Measurements from ENCODE around the gene RSPH10B2. TPM values are rescaled to one million over a fixed set of nuclear protein-coding genes. Genes with fewer than 3 reads are reported as not detected.
"Not testable (repeated sequence)": the region's sequence is repeated elsewhere in the genome, so short reads cannot be mapped to it uniquely, and the experiment has no call there.

RSPH10B2 gene
- total and polyA plus RNA-seq, 2 donors (not counting 1 experiment from before 2014, with no cell fraction given), result 0.02 to 0.66 TPM

DNA sequence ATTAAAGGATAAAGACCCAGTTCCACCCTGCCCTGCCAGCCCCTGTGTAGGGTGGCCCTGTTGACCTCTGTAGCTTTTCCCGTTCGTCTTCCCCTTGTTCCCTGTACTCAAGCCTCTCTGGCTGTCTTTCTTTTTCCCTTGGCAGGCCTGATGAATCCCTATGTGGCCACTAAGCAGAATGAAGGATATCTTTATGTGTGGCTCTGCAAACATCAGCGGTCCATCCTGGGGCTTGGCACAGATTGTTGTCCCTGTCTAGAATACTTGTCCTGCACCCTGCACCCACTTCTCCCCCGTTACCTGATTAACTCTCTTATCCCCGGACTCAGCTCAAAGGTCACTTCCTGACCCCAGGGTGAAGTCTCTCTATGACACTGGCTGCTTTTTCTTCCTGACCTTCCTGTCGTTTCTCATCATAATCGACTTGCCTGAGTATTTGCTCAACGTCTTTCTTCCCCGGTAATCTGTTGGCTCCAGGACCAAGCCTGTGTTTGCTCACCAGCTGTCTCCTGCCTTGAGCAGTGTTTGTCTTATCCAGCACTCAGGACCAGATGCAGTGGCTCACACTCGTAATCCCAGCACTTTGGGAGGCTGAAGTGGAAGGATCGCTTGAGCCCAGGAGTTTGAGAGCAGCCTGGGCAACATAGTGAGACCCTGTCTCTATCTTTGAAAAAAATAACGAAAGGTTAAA lies 9.3 kb upstream of the RSPH10B2 start:
- H3K4me3 ChIP-seq (replicated peaks in 1 of 4; ENCODE audit: control extremely low read depth in 1 of 4, insufficient read depth in 1 of 4, low read depth in 3 of 4, low read length in 4 of 4); H3K27me3 ChIP-seq (ENCODE audit: control insufficient read depth, insufficient read depth, low read length); H4K20me1 ChIP-seq (ENCODE audit: control insufficient read depth, extremely low read depth, insufficient read depth, low read length); H3K4me1 ChIP-seq (ENCODE audit: control insufficient read depth, extremely low read depth, insufficient read depth, low read length); H3K9ac ChIP-seq (ENCODE audit: insufficient read depth, low read length); DNase-seq (ENCODE audit: low read depth in 2 of 2); H3K79me2 ChIP-seq (ENCODE audit: control insufficient read depth, insufficient read depth, low read length); H2AFZ ChIP-seq (ENCODE audit: low read length); H3K4me2 ChIP-seq (ENCODE audit: extremely low read depth, insufficient read depth, low read length); H3K36me3 ChIP-seq (ENCODE audit: control insufficient read depth, insufficient read depth, low read length); H3K9me3 ChIP-seq (ENCODE audit: control insufficient read depth, insufficient read depth, low read depth, low read length); H3K27ac ChIP-seq (ENCODE audit: insufficient read depth, low read length): not testable (repeated sequence)

DNA sequence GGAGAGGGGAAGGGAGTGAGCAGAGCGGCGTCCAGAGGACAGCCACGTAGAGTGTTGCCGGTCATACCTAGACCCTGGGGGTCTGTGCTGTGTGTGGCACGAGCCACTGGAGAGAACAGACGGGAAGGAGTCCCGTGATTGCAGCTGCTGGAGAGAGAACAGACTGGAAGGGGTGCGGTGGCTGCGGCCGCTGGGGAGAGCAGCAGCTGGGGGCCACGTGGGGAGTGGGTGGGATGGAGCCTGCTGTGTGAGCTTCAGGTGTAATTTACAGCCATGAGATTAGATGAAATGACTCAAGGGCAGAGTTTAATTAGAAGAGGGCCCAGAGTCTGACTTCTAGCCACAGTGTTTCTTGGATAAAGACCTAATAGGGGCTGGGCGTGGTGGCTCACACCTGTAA lies 4.6 kb upstream of the RSPH10B2 start:
- H3K9ac ChIP-seq (ENCODE audit: insufficient read depth, low read length); H4K20me1 ChIP-seq (ENCODE audit: control insufficient read depth, extremely low read depth, insufficient read depth, low read length); H3K4me1 ChIP-seq (ENCODE audit: control insufficient read depth, extremely low read depth, insufficient read depth, low read length); H3K4me3 ChIP-seq (replicated peaks in 1 of 4; ENCODE audit: control extremely low read depth in 1 of 4, insufficient read depth in 1 of 4, low read depth in 3 of 4, low read length in 4 of 4); H2AFZ ChIP-seq (ENCODE audit: low read length); DNase-seq (ENCODE audit: low read depth in 2 of 2); H3K36me3 ChIP-seq (ENCODE audit: control insufficient read depth, insufficient read depth, low read length); H3K9me3 ChIP-seq (ENCODE audit: control insufficient read depth, insufficient read depth, low read depth, low read length); H3K27me3 ChIP-seq (ENCODE audit: control insufficient read depth, insufficient read depth, low read length); H3K4me2 ChIP-seq (ENCODE audit: extremely low read depth, insufficient read depth, low read length); H3K27ac ChIP-seq (ENCODE audit: insufficient read depth, low read length); H3K79me2 ChIP-seq (ENCODE audit: control insufficient read depth, insufficient read depth, low read length): not testable (repeated sequence)

DNA sequence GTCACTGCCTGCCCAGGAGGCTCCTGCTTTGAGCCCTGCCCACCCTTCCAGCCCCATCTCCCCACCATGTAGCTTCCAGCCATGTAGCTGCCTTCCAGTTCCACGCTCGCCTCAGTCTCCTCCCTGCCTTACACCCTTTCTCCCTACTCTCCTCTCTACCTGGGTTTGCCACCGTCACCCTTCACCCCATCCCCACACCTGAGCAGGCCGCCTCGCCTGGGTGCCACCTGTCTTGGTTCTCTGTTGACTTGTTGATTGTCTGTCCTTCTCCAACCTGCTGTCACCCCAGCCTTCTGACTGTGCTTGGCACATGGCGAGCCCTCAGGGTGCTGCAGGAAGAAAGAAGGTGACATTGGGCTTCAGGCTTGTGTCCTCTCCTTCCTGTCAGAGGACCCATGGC lies 3.7 kb upstream of the RSPH10B2 start:
- H3K27me3 ChIP-seq (ENCODE audit: control insufficient read depth, insufficient read depth, low read length); H3K27ac ChIP-seq (ENCODE audit: insufficient read depth, low read length); H3K4me1 ChIP-seq (ENCODE audit: control insufficient read depth, extremely low read depth, insufficient read depth, low read length); H3K79me2 ChIP-seq (ENCODE audit: control insufficient read depth, insufficient read depth, low read length); DNase-seq (ENCODE audit: low read depth in 2 of 2); H3K4me3 ChIP-seq (replicated peaks in 1 of 4; ENCODE audit: control extremely low read depth in 1 of 4, insufficient read depth in 1 of 4, low read depth in 3 of 4, low read length in 4 of 4); H3K9me3 ChIP-seq (ENCODE audit: control insufficient read depth, insufficient read depth, low read depth, low read length); H4K20me1 ChIP-seq (ENCODE audit: control insufficient read depth, extremely low read depth, insufficient read depth, low read length); H3K36me3 ChIP-seq (ENCODE audit: control insufficient read depth, insufficient read depth, low read length); H3K9ac ChIP-seq (ENCODE audit: insufficient read depth, low read length); H3K4me2 ChIP-seq (ENCODE audit: extremely low read depth, insufficient read depth, low read length); H2AFZ ChIP-seq (ENCODE audit: low read length): not testable (repeated sequence)

DNA sequence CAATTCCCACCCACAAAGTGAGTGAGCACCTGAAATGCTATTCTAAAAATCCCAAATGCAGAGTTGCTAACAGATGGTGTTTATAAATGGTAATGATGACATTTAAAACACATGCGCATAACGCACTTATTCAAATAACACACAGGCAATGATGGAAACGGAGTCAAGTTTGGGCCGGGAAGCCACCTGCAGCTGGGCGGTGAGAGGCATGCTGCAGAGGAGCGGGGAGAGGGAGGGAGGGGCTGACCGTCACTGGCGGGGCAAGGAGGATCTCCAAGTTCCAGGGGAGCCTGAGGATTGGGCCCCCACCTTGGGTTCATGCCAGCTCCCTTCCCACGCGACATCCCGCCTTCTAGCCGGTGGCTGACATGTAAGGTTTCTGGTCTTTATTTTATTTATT lies 7.3 kb downstream of the RSPH10B2 start:
- not testable (repeated sequence) for H3K36me3 ChIP-seq (ENCODE audit: control insufficient read depth, insufficient read depth, low read length); H3K4me2 ChIP-seq (ENCODE audit: extremely low read depth, insufficient read depth, low read length); H3K27ac ChIP-seq (ENCODE audit: insufficient read depth, low read length); H3K4me1 ChIP-seq (ENCODE audit: control insufficient read depth, extremely low read depth, insufficient read depth, low read length); H4K20me1 ChIP-seq (ENCODE audit: control insufficient read depth, extremely low read depth, insufficient read depth, low read length); H3K79me2 ChIP-seq (ENCODE audit: control insufficient read depth, insufficient read depth, low read length); H3K27me3 ChIP-seq (ENCODE audit: control insufficient read depth, insufficient read depth, low read length); H3K4me3 ChIP-seq (replicated peaks in 1 of 4; ENCODE audit: control extremely low read depth in 1 of 4, insufficient read depth in 1 of 4, low read depth in 3 of 4, low read length in 4 of 4); DNase-seq (ENCODE audit: low read depth in 2 of 2); H2AFZ ChIP-seq (ENCODE audit: low read length); H3K9me3 ChIP-seq (ENCODE audit: control insufficient read depth, insufficient read depth, low read depth, low read length); H3K9ac ChIP-seq (ENCODE audit: insufficient read depth, low read length)

DNA sequence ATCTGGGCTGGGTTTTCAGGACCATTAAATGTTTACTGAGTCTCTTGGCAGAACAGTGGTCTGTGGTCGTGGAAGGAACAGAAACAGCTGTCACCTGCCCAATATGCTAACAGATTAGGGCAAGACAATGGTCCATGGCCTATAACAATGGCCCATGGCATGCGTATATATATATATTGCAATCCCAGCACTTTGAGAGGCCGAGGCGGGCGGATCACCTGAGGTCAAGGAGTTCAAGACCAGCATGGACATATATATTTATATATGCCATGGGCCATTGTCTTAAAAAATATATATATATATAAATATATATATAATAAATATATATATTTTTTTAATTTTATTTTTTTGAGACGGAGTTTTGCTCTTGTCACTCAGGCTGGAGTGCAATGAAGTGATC lies 27.7 kb downstream of the RSPH10B2 start:
- H3K4me3 ChIP-seq (replicated peaks in 1 of 4; ENCODE audit: control extremely low read depth in 1 of 4, insufficient read depth in 1 of 4, low read depth in 3 of 4, low read length in 4 of 4); H2AFZ ChIP-seq (ENCODE audit: low read length); H4K20me1 ChIP-seq (ENCODE audit: control insufficient read depth, extremely low read depth, insufficient read depth, low read length); H3K27ac ChIP-seq (ENCODE audit: insufficient read depth, low read length); H3K27me3 ChIP-seq (ENCODE audit: control insufficient read depth, insufficient read depth, low read length); H3K79me2 ChIP-seq (ENCODE audit: control insufficient read depth, insufficient read depth, low read length); H3K9ac ChIP-seq (ENCODE audit: insufficient read depth, low read length); H3K9me3 ChIP-seq (ENCODE audit: control insufficient read depth, insufficient read depth, low read depth, low read length); H3K4me2 ChIP-seq (ENCODE audit: extremely low read depth, insufficient read depth, low read length); DNase-seq (ENCODE audit: low read depth in 2 of 2); H3K4me1 ChIP-seq (ENCODE audit: control insufficient read depth, extremely low read depth, insufficient read depth, low read length); H3K36me3 ChIP-seq (ENCODE audit: control insufficient read depth, insufficient read depth, low read length): not testable (repeated sequence)

DNA sequence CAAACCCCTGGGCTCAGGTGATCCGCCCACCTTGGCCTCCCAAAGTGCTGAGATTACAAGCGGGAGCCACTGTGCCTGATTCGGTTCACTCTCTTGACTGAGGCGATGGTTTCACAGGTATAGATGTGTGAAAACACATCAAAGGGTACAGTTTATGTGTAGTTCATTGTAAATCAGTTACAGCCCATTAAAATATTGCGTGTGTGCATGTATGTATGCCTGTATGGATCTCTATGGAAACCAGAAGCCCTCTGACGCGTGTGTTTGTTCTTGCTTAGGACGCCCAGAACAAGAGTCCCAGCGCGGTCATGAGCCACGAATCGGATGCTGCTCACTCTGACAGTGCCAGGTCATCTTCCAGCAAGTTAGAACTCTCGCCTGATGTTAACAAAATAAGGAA lies 35.5 kb downstream of the RSPH10B2 start:
- not testable (repeated sequence) for H4K20me1 ChIP-seq (ENCODE audit: control insufficient read depth, extremely low read depth, insufficient read depth, low read length); H2AFZ ChIP-seq (ENCODE audit: low read length); H3K79me2 ChIP-seq (ENCODE audit: control insufficient read depth, insufficient read depth, low read length); H3K9me3 ChIP-seq (ENCODE audit: control insufficient read depth, insufficient read depth, low read depth, low read length); H3K4me2 ChIP-seq (ENCODE audit: extremely low read depth, insufficient read depth, low read length); H3K36me3 ChIP-seq (ENCODE audit: control insufficient read depth, insufficient read depth, low read length); DNase-seq (ENCODE audit: low read depth in 2 of 2); H3K4me1 ChIP-seq (ENCODE audit: control insufficient read depth, extremely low read depth, insufficient read depth, low read length); H3K27me3 ChIP-seq (ENCODE audit: control insufficient read depth, insufficient read depth, low read length); H3K9ac ChIP-seq (ENCODE audit: insufficient read depth, low read length); H3K27ac ChIP-seq (ENCODE audit: insufficient read depth, low read length); H3K4me3 ChIP-seq (replicated peaks in 1 of 4; ENCODE audit: control extremely low read depth in 1 of 4, insufficient read depth in 1 of 4, low read depth in 3 of 4, low read length in 4 of 4)

Measured in fibroblast of lung (primary cell).